Muscle of leg (tissue), 11 donors: ENCODE results near the gene LMX1B. TPM values are rescaled to one million over a fixed set of nuclear protein-coding genes. Genes with fewer than 3 reads are reported as not detected.
"Not testable (repeated sequence)": the region's sequence is repeated elsewhere in the genome, so short reads cannot be mapped to it uniquely, and the experiment has no call there.

ENCODE experiments used
- DNase-seq: peaks from one replicate; pipeline ENCODE4 v3.0.0; 2013
- H3K27ac ChIP-seq: one replicate; pipeline ENCODE4 v1.5.1; 2013; ENCODE audit warnings: mild to moderate bottlenecking, low read length, control low read depth
- H3K27me3 ChIP-seq: one replicate; pipeline ENCODE4 v1.6.1; 2013; ENCODE audit warnings: low read length; ENCODE audit not compliant: control insufficient read depth, insufficient read depth
- H3K36me3 ChIP-seq: one replicate; pipeline ENCODE4 v1.6.1; 2013; ENCODE audit warnings: low read length; ENCODE audit not compliant: control insufficient read depth, insufficient read depth
- H3K4me1 ChIP-seq: one replicate; pipeline ENCODE4 v1.6.1; 2013; ENCODE audit warnings: low read length; ENCODE audit not compliant: control insufficient read depth, insufficient read depth
- H3K4me3 ChIP-seq: one replicate; pipeline ENCODE4 v1.5.1; 2013; ENCODE audit warnings: low read length, control low read depth
- H3K9me3 ChIP-seq: replicated peaks from 2 replicates; pipeline ENCODE4 v1.6.1; 2013; ENCODE audit warnings: low read depth, low read length; ENCODE audit not compliant: control insufficient read depth
- WGBS: methylation state at CpG from one replicate; pipeline ENCODE4 v1.1.5; 2013; ENCODE audit warnings: missing lambda C conversion rate; ENCODE audit not compliant: insufficient coverage; 5-methylcytosine and 5-hydroxymethylcytosine counted together
- polyA plus RNA-seq, 8 donors: library from polyadenylated mRNA; unstranded; fragments of 120-200 nt; gene quantifications; one replicate each; pipeline versions ENCODE4 v1.2.1 to v1.2.3, GENCODE V29; 2013; ENCODE audit warnings: inconsistent platforms in 1 of 8, low replicate concordance in 1 of 8; ENCODE audit not compliant: insufficient read length in 8 of 8, insufficient read depth in 1 of 8
- total RNA-seq: library from RNA; stranded (reverse); fragments of 120-200 nt; gene quantifications from one replicate; pipeline ENCODE4 v1.2.4, GENCODE V29; 2013

The LMX1B gene
- total and polyA plus RNA-seq, 9 donors: 0.16 to 2.1 (median 1.0) TPM

- WGBS: 41% methylated on average over 4 of the region's 6 CpGs
- Histone ChIP-seq H3K36me3 (no peaks in the 10 kb centered on the region), H3K27ac (no peak overlapping the region), H3K4me1 (peaks cover 11% of the 10 kb centered on the region), H3K9me3 (no peaks in the 10 kb centered on the region), H3K27me3 (peaks cover 52% of the 10 kb centered on the region), H3K4me3 (no peak overlapping the region)
- no peak for DNase-seq
These were observed 110.5 kb downstream of the LMX1B start for GRCh38 chr9:126724226-126724625.

- not testable (repeated sequence) for H3K36me3 ChIP-seq, H3K4me3 ChIP-seq, DNase-seq, H3K27ac ChIP-seq, H3K9me3 ChIP-seq
- Histone ChIP-seq H3K4me1 (peaks cover 11% of the 10 kb centered on the region), H3K27me3 (peaks cover 49% of the 10 kb centered on the region)
- no CpG with 5 or more reads among the region's 4 CpGs for WGBS
These were observed 111.8 kb downstream of the LMX1B start for GRCh38 chr9:126725485-126725884.

- H3K9me3 ChIP-seq, H3K4me3 ChIP-seq, H3K27ac ChIP-seq, DNase-seq, H3K4me1 ChIP-seq, H3K36me3 ChIP-seq: not testable (repeated sequence)
- peaks cover 24% of the 10 kb centered on the region for H3K27me3 ChIP-seq
- WGBS: 75% methylated on average over 2 of the region's 8 CpGs
These were observed 114.5 kb downstream of the LMX1B start for GRCh38 chr9:126728210-126728609.

- not testable (repeated sequence) for H3K4me1 ChIP-seq, H3K9me3 ChIP-seq, H3K36me3 ChIP-seq, H3K27me3 ChIP-seq, H3K27ac ChIP-seq, DNase-seq, H3K4me3 ChIP-seq
- WGBS: 89% methylated on average over 8 of the region's 8 CpGs
These were observed 116.9 kb downstream of the LMX1B start for GRCh38 chr9:126730592-126730991.

GRCh38 chr9:126733005-126733404 is 119.3 kb downstream of the LMX1B start:
- WGBS: 67% methylated on average over 2 of the region's 3 CpGs
- H3K4me1 ChIP-seq: no peaks in the 10 kb centered on the region
- no peak for DNase-seq
- H3K4me3 ChIP-seq: no peak overlapping the region
- H3K9me3 ChIP-seq: no peaks in the 10 kb centered on the region
- no peak overlapping the region for H3K27ac ChIP-seq
- no peaks in the 10 kb centered on the region for H3K36me3 ChIP-seq
- H3K27me3 ChIP-seq: peaks cover 4% of the 10 kb centered on the region

GRCh38 chr9:126734877-126735276 is 121.1 kb downstream of the LMX1B start:
- Histone ChIP-seq H3K27ac (no peak overlapping the region), H3K4me1 (no peaks in the 10 kb centered on the region), H3K9me3 (no peaks in the 10 kb centered on the region), H3K36me3 (no peaks in the 10 kb centered on the region), H3K27me3 (peaks cover 7% of the 10 kb centered on the region), H3K4me3 (no peak overlapping the region)
- no peak for DNase-seq
- WGBS: no CpG with 5 or more reads among the region's 2 CpGs

- Histone ChIP-seq H3K36me3 (no peaks in the 10 kb centered on the region), H3K4me1 (no peaks in the 10 kb centered on the region), H3K4me3 (no peak overlapping the region), H3K27ac (no peak overlapping the region), H3K27me3 (peaks cover 7% of the 10 kb centered on the region), H3K9me3 (no peaks in the 10 kb centered on the region)
- WGBS: no CpG with 5 or more reads among the region's 1 CpG
- DNase-seq: no peak
These were observed 121.8 kb downstream of the LMX1B start for GRCh38 chr9:126735482-126735881.

- Histone ChIP-seq H3K27ac (no peak overlapping the region), H3K27me3 (peaks cover 5% of the 10 kb centered on the region), H3K4me1 (no peaks in the 10 kb centered on the region), H3K9me3 (no peaks in the 10 kb centered on the region), H3K36me3 (no peaks in the 10 kb centered on the region), H3K4me3 (no peak overlapping the region)
- no CpG with 5 or more reads among the region's 1 CpG for WGBS
- DNase-seq: no peak
These were observed 124.8 kb downstream of the LMX1B start for GRCh38 chr9:126738553-126738952.

- H3K27ac ChIP-seq: no peak overlapping the region
- peaks cover 2% of the 10 kb centered on the region for H3K4me1 ChIP-seq
- 100% methylated on average over 1 of the region's 5 CpGs for WGBS
- H3K9me3 ChIP-seq: no peaks in the 10 kb centered on the region
- no peaks in the 10 kb centered on the region for H3K36me3 ChIP-seq
- no peak for DNase-seq
- peaks cover 7% of the 10 kb centered on the region for H3K27me3 ChIP-seq
- H3K4me3 ChIP-seq: no peak overlapping the region
These were observed 129.3 kb downstream of the LMX1B start for GRCh38 chr9:126743041-126743440.

GRCh38 chr9:126745574-126746411 is 132.1 kb downstream of the LMX1B start:
- DNase-seq: peak; percentile 34
- WGBS: 11% methylated on average over 3 of the region's 10 CpGs
- peaks cover 6% of the 10 kb centered on the region for H3K27me3 ChIP-seq
- peaks cover 2% of the 10 kb centered on the region for H3K4me1 ChIP-seq
- no peaks in the 10 kb centered on the region for H3K9me3 ChIP-seq
- no peaks in the 10 kb centered on the region for H3K36me3 ChIP-seq
- H3K4me3 ChIP-seq: no peak overlapping the region
- no peak overlapping the region for H3K27ac ChIP-seq
